B cell (primary cell): ENCODE measurements around the gene MUC6.

ENCODE experiments used
- EZH2 ChIP-seq: IDR thresholded peaks from 2 replicates; pipeline ENCODE4 v1.6.1; 2012; ENCODE audit warnings: borderline replicate concordance, low read depth, mild to moderate bottlenecking, moderate library complexity, low read length; ENCODE audit not compliant: insufficient read depth, poor library complexity, severe bottlenecking
- TF ChIP-seq, protein P1 (sequence below): fragments of 200-600 bp; IDR thresholded peaks from one replicate; pipeline ENCODE4 v1.8.0; 2022; ENCODE audit warnings: antibody characterized with exemption, mild to moderate bottlenecking

DNA sequence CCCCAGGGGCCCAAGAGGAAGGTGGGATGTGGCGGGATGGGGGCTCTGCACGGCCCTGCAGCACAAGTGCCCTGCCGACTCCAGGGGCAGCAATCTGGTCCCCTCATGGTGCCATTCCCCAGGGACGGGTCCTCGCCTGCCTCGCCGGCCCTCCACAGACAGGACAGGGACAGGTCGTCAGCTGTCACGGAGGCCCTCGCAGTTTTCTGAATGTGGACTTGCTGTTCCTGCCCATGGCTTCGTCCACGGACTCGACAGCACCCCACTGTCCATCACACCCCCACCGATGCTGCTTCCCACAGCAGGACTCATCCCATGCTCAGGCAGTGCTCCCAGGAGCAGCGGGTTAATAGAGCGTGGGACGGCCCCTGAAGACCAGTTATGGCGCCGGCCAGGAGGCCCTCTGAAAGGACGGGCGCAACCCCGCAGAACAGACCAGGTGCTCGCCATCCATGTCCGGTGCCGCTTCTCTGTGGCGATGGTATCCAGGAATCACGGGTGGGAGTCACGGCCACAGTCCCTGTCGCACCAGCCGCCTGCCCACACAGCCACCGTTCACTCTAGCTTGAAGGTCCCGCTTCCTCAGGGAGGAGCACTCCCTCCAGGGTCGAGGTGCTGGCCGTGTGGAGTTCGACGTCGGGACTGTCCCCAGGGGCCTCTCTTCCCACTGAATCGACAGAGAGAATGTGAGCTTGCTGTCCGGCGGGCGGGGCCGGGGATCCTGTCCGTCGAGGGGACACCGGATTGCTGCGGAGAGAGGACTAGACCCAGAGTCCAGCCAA is 19.7 kb upstream of the MUC6 start:
- TF ChIP-seq, protein P1, sequence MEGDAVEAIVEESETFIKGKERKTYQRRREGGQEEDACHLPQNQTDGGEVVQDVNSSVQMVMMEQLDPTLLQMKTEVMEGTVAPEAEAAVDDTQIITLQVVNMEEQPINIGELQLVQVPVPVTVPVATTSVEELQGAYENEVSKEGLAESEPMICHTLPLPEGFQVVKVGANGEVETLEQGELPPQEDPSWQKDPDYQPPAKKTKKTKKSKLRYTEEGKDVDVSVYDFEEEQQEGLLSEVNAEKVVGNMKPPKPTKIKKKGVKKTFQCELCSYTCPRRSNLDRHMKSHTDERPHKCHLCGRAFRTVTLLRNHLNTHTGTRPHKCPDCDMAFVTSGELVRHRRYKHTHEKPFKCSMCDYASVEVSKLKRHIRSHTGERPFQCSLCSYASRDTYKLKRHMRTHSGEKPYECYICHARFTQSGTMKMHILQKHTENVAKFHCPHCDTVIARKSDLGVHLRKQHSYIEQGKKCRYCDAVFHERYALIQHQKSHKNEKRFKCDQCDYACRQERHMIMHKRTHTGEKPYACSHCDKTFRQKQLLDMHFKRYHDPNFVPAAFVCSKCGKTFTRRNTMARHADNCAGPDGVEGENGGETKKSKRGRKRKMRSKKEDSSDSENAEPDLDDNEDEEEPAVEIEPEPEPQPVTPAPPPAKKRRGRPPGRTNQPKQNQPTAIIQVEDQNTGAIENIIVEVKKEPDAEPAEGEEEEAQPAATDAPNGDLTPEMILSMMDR = no peak
- TF ChIP-seq EZH2 = no peak
